ENCODE data around the gene CXADR. TPM values are rescaled to one million over a fixed set of nuclear protein-coding genes. Genes with fewer than 3 reads are reported as not detected.

CXADR gene
- total and polyA plus RNA-seq, 9 of the 15 experiments (the other 6 are each of a cell fraction or from before 2014, with no cell fraction given) = 0.01 to 0.41 (median 0.14) TPM

GRCh38 chr21:17607684-17608083 lies 94.8 kb downstream of the CXADR start:
- Histone ChIP-seq H3K4me3 (no peak overlapping the region), H3K9ac (ENCODE audit: insufficient read depth in 1 of 2, low read depth in 2 of 2, low read length in 2 of 2) (no peak overlapping the region)

GRCh38 chr21:17609681-17610080 lies 96.8 kb downstream of the CXADR start:
- peaks cover 2 to 15% of the 10 kb centered on the region in 2 experiments; a peak in 4 of 5 replicates for H3K4me1 ChIP-seq (replicated peaks in 1 of 2; ENCODE audit: control insufficient read depth in 2 of 2, insufficient read depth in 2 of 2, low read length in 2 of 2)
- H3K4me3 ChIP-seq = no peak overlapping the region
- no TSS peak for BruUV-seq (replicated peaks)
- no peaks in the 10 kb centered on the region for H3K27me3 ChIP-seq (ENCODE audit: control insufficient read depth in 2 of 2, insufficient read depth in 2 of 2, low read length in 2 of 2)
- H3K4me2 ChIP-seq (ENCODE audit: insufficient read depth, low read length) = peak overlapping the region; percentile 20; the same call in 1 of the 2 replicates
- intact Hi-C loops (cut with micrococcal nuclease) (no loop called here), in situ Hi-C loops (cut with MboI) (no loop called here)
- no peak for ATAC-seq
- no peak overlapping the region for H3K27ac ChIP-seq (ENCODE audit: extremely low read depth, low read depth, low read length)
- H2AFZ ChIP-seq (ENCODE audit: low read depth, low read length) = no peak overlapping the region
- peak overlapping the region in 1 of 2 experiments; percentile 99; a peak in 1 of 4 replicates for H3K9ac ChIP-seq (ENCODE audit: insufficient read depth in 1 of 2, low read depth in 2 of 2, low read length in 2 of 2)
- no peaks in the 10 kb centered on the region for H3K9me1 ChIP-seq (ENCODE audit: control insufficient read depth, insufficient read depth, low read length)
- no peaks in the 10 kb centered on the region for H4K20me1 ChIP-seq (replicated peaks; ENCODE audit: control insufficient read depth, insufficient read depth, low read length)
- POLR2A ChIA-PET = interaction anchor here (0.9 to 3.6 kb wide), 3 partner anchors 8 to 24 kb away, joined by 3 to 31 read pairs (median 4); no protein-coding TSS in a partner anchor
- 95% methylated on average over 2 of the region's 2 CpGs for WGBS (ENCODE audit: insufficient coverage, low coverage, missing lambda C conversion rate)
- FAIRE-seq = no peak
- no peaks in the 10 kb centered on the region for H3K9me3 ChIP-seq (replicated peaks; ENCODE audit: control insufficient read depth, insufficient read depth, low read depth, low read length)
- peaks cover 78% of the 10 kb centered on the region for H3K79me2 ChIP-seq (ENCODE audit: control insufficient read depth, insufficient read depth, low read length)
- DNase-seq (ENCODE audit: extremely low read depth in 1 of 4, low spot score in 3 of 4) = no peak
- CTCF ChIA-PET (ENCODE audit: low intra/inter-chr PET ratio) = no interaction called here
- H3K36me3 ChIP-seq (ENCODE audit: control insufficient read depth, insufficient read depth, low read length) = peaks cover 61% of the 10 kb centered on the region
- TF ChIP-seq ZNF766 (CRISPR knock-in tag; conservative IDR thresholded peaks at IDR 0.05) (no peak), VEZF1 (CRISPR knock-in tag; IDR thresholded peaks at IDR 0.05) (no peak), HMBOX1 (IDR thresholded peaks at IDR 0.05) (no peak), HINFP (tag; conservative IDR thresholded peaks at IDR 0.05; ENCODE audit: low read depth) (no peak), JUND (IDR thresholded peaks at IDR 0.05; ENCODE audit: borderline replicate concordance, low read depth, low read length) (no peak), JUND (tag; IDR thresholded peaks at IDR 0.05; ENCODE audit: borderline replicate concordance, low read depth, low read length) (no peak), HDAC2 (IDR thresholded peaks at IDR 0.05) (no peak), MEF2D (tag; conservative IDR thresholded peaks at IDR 0.05; ENCODE audit: low read depth) (no peak), RBM25 (IDR thresholded peaks at IDR 0.05; ENCODE audit: low read depth, low read length, severe bottlenecking) (peak; percentile 51), BCOR (IDR thresholded peaks at IDR 0.05) (peak; percentile 27; the same call in 1 of the 2 replicates)

More at GRCh38 chr21:17607684-17608083, 94.8 kb downstream of the CXADR start:
- no peak for ATAC-seq
- ChIA-PET CTCF (ENCODE audit: low intra/inter-chr PET ratio) (no interaction called here), POLR2A (interaction anchor here (1.0 kb wide), 1 partner anchor 10 kb away, joined by 3 read pairs; no protein-coding TSS in a partner anchor)
- TF ChIP-seq MCM2 (IDR thresholded peaks at IDR 0.05; ENCODE audit: low read depth) (no peak), RHOXF2B (CRISPR knock-in tag; conservative IDR thresholded peaks at IDR 0.05) (no peak), HLTF (IDR thresholded peaks at IDR 0.05) (no peak), ZNF143 (CRISPR knock-in tag; IDR thresholded peaks at IDR 0.05) (no peak), RBBP5 (IDR thresholded peaks at IDR 0.05; ENCODE audit: borderline replicate concordance, insufficient read depth, low read length, poor library complexity, severe bottlenecking) (no peak), GABPA (tag; conservative IDR thresholded peaks at IDR 0.05; ENCODE audit: low read depth) (no peak), EWSR1 (IDR thresholded peaks at IDR 0.05; ENCODE audit: borderline replicate concordance, low read depth, partially characterized antibody) (no peak)
- Histone ChIP-seq H3K4me1 (replicated peaks in 1 of 2; ENCODE audit: control insufficient read depth in 2 of 2, insufficient read depth in 2 of 2, low read length in 2 of 2) (peaks cover 2 to 7% of the 10 kb centered on the region in 2 experiments; a peak in 3 of 5 replicates), H3K79me2 (ENCODE audit: control insufficient read depth, insufficient read depth, low read length) (peaks cover 94% of the 10 kb centered on the region), H3K27me3 (ENCODE audit: control insufficient read depth in 2 of 2, insufficient read depth in 2 of 2, low read length in 2 of 2) (no peaks in the 10 kb centered on the region), H3K36me3 (ENCODE audit: control insufficient read depth, insufficient read depth, low read length) (peaks cover 81% of the 10 kb centered on the region), H2AFZ (ENCODE audit: low read depth, low read length) (no peak overlapping the region), H4K20me1 (replicated peaks; ENCODE audit: control insufficient read depth, insufficient read depth, low read length) (no peaks in the 10 kb centered on the region), H3K9me1 (ENCODE audit: control insufficient read depth, insufficient read depth, low read length) (no peaks in the 10 kb centered on the region), H3K4me2 (ENCODE audit: insufficient read depth, low read length) (no peak overlapping the region), H3K27ac (ENCODE audit: extremely low read depth, low read depth, low read length) (no peak overlapping the region), H3K9me3 (replicated peaks; ENCODE audit: control insufficient read depth, insufficient read depth, low read depth, low read length) (no peaks in the 10 kb centered on the region)
- in situ Hi-C loops (cut with MboI) (no loop called here), intact Hi-C loops (cut with micrococcal nuclease) (no loop called here)
- 100% methylated on average over 2 of the region's 2 CpGs for WGBS (ENCODE audit: insufficient coverage, low coverage, missing lambda C conversion rate)
- FAIRE-seq = no peak
- DNase-seq (ENCODE audit: extremely low read depth in 1 of 4, low spot score in 3 of 4) = no peak
- no TSS peak for BruUV-seq (replicated peaks)

Measured in K562 (cell line).